GM18868 (cell line): Measurements from ENCODE around the gene CPAMD8.

ENCODE experiments used
- ATAC-seq: cut with Tn5 transposase; IDR thresholded peaks from one replicate; pipeline ENCODE4 v1.9.1; 2021; ENCODE audit warnings: mild to moderate bottlenecking, moderate library complexity; ENCODE audit not compliant: unreplicated experiment

CPAMD8 gene

DNA sequence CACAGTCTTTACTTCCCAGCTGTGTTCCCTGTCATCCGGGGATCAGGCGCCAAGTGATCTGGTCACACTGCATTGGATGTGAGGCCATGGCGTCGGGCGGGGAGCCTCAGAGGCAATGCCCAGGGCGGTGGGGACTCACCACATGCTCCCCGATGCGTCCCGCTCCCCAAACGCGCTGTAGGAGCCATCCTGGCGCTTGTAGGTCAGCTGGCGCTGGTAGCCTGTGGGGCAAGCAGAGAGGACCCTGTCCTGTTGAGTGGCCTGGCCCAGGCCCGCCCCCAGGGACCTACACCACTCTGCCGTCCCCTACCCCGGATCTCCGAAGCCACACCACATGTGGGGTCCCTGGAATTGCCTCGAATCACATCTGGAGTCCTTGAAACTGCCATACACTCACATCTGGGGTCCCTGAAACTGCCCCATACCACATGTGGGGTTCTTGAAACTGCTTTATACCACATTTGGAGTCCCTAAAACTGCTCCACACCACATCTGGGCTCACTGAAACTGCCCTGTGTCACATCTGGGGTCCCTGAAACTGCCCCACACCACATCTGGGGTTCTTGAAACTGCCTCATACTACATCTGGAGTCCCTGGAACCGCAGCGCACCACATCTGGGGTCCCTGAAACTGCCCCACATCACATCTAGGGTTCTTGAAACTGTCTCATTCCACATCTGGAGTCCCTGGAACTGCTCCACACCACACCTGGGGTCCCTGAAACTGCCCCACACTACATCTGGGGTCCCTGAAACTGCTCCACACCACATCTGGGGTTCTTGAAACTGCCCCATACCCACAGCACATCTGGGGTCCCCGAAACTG, 104.6 kb downstream of the CPAMD8 start:
- no peak for ATAC-seq

DNA sequence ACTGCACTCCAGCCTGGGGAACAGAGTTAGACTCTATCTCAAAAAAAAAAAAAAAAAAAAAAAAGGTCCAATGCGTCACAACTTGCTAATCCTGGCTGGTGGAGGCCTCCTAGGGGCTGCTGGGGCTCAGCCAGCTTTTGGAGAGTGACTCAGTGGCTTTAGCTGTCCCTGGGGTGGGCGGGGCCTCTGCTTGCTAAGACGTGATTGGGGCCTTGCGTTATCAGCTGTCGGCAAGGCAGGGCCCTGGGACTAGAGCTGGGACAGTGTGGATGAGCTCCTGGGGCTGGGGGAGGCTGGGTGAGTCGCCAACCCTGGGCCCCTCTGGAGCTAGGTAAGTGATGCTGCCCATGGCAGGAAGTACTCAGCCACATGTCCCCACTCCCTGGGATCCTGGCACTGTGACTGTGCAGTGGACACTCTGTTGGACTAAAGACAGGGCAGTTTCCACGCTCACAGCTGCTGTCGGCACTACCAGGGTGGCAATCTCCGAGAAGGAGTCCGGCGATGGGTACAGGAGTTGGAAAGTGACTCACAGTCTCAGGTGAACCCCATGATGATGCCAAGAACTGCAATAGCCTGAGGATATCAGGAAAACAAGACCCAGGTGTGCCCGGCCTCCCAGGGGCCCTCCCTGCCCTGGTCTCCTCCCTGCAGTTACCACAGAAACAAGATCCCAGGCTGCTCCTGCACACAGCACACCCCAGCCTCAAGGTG, 105.6 kb downstream of the CPAMD8 start:
- no peak for ATAC-seq

DNA sequence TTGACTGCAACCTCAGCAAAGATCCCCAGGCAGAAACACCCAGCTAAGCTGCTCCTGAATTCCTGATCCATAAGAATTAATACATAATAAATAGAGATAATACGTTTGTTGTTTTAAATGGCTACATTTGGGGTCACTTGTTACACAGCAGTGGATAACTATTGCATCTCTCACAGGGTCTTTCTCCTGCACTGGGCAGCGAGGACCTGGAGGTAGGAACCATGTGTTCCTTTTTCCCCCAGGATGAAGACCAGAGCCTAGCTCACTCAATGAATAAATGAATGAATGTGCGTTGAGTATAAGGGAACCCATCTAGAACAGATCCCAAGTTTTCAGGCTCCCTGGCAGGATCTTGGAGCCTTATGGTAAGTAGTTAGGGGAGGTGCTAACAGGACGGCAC, 107.1 kb downstream of the CPAMD8 start:
- ATAC-seq, result no peak

DNA sequence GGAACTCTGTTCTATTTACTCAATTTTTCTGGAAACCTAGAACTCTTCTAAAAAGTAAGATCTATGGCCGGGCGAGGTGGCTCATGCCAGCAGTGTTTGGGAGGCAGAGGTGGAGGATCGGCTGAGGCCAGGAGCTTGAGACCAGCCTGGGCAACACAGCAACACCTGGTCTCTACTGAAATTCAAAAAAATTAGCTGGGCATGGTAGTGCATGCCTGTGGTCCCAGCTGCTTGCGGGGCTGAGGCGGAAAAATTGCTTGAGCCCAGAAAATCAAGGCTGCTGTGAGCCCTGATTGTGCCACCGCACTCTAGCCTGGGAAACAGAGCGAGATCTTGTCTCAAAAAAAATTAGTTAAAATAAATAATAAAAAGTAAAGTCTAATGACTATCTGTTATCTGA, 109.2 kb downstream of the CPAMD8 start:
- no peak for ATAC-seq

DNA sequence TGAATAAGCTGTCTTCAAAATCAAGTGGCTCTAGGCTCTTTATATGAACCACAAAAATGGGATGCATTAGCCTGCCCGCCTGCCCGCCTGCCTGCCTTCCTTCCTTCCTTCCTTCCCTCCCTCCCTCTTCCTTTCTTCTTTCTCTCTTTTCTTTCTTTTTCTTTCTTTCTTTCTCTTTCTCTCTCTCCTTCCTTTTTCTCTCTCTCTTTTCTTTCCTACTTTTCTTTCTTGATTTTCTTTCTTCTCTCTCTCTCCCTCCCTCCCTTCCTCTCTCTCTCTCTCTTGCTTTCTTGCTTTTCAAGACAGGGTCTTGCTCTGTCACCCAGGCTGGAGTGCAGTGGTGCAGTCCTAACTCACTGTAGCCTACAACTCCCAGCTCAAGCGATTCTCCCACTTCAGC, 110.9 kb downstream of the CPAMD8 start:
- ATAC-seq, result no peak

DNA sequence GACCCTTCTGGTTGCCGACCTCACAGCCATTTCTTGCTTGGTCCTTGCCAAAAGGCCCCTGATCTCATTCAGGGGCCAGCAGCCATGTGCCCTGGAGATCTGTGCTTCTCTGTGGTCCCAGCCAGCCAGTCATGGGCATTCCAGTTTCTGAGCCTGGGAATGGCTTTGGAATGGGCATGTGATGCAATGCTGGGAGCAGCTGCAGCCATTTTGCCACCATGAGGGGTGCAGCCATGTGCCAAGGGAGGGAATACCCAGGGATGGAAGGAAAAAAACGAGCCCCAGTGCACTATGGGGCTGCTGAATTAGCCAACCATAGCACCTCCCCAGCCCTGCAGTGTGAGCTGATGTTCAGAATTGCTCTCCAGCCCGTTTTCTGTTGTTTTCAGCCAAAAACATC, 111.5 kb downstream of the CPAMD8 start:
- ATAC-seq, result no peak

DNA sequence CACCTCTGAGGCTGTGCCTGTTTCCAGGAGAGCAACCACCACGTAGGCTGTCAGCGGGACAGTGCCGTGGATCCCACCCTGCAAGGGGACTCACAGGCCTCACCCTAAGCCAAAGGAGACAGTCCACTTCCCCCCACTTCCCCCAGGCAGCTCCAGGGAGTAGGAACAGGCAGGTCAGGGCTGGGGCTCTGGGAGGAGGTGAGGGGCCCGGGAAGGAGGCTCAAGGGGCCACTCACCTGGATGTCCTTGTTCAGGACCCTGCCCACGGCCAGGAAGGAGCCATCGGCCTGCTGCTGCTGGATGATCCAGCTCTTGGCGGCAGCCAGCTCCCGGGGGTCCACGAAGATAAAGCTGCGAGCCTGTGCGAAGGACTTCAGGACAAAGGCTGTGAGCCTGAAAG, 112.2 kb downstream of the CPAMD8 start:
- ATAC-seq, result no peak

DNA sequence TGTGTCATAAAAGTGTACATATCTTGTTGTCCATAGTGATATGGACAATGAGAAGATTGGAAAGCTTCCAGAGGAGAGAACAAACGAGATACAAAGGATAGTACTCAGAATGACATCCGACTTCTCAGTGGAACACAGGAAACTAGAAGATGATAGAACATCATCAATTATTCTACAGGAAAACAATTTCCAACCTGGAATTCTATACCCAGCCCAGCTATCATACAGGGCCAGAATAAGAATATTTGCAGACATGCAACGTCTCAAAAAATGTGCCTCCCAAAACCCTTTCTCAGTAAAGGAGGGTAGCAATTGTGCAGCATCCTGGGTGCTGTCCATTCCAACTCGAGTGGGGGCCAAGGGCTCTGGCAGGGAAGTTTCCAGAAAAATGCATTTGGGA, 113.8 kb downstream of the CPAMD8 start:
- no peak for ATAC-seq

DNA sequence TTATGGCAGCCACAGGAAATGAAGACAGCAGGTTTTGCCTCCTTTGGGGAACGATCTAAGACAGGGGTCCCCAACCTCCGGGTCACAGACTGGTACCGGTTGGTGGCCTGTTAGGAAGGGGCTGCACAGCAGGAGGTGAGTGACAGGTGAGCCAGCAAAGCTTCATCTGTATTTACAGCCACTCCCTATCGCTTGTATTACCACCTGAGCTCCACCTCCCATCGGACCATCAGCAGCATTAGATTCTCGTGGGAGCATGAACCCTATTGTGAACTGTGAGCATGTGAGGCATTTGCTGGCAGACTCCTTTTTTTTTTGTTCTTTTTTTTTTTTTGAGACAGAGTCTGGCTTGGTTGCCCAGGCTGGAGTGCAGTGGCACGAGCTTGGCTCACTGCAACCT, 115.6 kb downstream of the CPAMD8 start:
- no peak for ATAC-seq

DNA sequence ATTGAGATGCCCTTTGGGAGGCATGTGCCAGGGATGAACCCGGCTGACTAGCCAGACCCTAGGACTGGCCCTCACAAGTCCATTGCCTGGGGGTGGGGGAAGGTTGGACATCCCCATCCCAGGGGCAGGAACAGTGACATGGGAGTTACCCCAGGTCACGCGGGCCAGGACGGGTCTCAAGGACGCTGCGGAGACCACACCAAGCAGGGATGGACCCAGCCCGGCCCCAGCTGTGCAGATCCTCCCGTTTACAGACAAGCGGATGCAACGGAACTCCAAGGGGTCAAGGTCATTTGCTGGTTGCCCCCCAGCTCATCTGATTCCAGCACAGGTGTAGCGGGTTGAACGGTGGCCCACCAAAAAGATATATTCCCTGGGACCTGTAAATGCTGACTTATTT, 117.9 kb downstream of the CPAMD8 start:
- no peak for ATAC-seq

DNA sequence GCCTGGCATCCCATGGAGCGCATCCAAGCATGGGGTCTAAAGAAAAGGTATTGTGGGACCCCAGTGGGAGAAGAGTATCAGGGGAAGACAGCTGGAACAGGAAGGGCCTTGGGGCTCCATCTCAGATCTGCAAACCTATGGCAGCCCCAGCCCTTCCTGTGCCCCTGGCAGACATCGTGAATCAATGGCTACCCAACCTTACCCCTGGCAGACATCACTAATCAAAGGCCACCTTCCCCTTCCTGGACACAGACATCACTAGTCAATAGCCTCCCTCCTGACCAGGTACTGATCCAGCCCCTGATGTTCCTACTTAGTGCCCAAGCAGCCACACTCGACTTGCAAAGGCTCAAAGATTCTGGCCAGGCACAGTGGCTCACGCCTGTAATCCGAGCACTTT, 122.0 kb downstream of the CPAMD8 start:
- ATAC-seq, result no peak

DNA sequence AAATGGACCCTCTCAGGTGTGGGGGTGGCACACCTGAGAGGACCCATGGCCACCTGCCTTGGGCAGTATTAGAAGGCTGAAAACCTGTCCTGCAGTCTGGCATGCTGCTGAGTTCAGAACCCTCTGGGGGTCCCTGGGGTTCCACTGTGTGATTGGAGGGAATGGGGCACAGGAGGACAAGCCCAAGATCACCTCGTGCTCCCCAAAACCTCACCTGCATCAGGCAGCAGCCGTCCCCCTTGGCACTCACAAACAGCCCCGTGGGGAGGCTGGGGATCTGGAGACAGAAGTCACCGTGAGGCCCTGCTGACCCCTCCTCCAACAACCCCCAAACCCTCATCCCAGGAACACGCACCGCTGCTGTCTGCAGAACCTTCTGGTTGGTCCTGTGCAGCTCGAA, 123.3 kb downstream of the CPAMD8 start:
- no peak for ATAC-seq

DNA sequence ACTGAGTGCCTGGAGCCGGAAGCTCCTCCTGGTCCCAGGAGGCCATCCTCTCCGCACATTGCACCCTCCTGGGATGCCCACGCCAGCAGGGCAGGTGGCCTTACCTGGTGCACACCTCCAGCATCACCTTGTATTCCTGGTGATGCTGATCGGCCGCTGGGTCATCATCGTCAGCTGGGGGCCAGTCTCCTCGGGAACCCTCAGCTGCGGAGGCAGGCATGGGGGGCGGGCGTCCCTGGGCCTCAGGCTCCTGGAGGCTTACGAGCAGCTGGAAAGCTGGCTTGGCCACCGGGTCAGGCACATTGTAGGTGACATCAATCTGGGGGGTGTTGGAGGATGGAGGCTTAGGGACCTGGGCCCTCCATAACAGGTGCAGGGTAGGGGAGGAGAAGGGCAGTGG, 124.1 kb downstream of the CPAMD8 start:
- no peak for ATAC-seq

DNA sequence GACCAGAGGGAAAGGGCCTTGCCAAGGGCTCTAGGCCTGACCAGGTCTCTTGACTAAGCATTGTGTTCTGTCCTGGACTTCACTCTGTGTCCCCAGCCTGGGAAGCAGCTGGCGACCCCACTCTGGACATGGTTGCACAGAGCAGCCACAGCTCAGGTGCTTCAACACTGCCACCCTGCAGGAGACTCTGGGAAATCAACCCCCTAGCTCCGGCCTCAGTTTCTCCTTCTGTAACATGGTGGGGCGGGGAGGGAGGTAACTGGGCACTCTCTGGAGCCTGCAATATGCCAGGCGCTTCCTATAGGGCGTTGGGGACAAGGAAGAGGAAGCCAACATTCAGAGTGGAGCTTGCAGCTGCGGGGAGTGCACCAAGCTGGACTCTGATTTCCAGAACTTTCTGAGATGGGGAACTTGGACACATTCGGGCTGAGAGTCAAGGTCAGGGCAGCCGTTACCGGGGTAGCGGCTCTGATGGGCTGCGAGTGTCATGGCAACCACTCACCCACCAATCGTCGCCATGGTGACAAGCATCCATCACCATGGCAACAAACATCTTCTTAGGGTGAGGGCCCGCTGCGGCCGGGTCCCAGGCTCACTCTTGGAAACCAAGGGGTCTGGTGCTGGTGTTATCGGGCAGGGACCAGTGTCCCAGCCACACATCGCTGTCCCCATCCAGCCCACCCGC, 125.0 kb downstream of the CPAMD8 start:
- ATAC-seq, result no peak

DNA sequence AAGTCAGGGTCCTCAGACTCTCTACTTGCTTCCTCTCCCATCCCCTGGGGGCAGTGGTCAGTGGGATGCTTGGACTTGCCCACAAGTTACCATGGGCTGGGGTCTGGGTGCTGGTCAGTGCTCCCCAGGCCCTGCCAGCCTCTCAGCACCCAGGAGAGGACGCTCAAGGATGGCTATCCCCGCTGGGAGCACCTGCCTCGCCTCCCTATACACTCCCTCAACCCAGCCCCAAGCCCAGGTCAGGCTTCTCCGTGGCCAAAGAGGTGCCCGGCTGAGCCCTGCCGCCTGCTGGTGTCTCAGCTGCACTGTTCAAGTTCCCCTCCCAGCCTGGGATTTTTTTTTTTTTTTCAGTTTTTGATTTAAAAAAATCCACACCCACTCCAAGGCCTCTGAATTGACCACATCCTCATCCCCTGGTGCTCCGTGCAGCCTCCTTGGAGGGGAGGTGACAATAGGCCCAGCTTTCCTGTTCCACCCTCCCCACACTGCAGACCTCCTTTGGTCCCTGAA, 127.0 kb downstream of the CPAMD8 start:
- no peak for ATAC-seq

DNA sequence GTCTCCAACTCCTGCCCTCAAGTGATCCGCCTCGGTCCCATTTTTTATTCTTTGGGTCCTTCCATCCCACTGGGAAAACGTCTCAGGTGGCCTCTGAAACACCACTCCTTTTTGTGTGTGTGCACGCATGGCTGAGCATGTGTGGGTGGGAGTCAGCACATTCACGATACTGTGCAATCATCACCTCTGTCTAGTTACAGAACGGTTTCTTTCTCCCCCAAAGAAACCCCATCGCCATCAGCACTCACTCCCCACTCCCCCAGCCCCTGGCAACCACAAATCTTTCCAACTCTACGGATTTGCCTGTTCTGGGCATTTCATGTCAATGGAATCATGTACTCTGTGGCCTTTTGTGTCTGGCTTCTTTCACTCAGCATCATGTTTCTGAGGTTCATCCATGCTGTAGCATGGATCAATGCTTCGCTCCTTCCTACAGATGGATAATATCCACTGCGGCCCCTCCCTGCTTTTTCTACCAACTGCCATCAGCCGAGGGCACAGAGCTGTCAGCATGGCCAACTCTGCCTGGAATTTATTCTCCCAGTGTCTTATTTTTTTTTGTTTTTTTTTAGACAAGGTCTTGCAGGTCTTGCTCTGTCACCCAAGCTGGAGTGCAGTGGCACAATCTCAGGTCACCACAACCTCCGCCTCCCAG, 128.1 kb downstream of the CPAMD8 start:
- no peak for ATAC-seq

DNA sequence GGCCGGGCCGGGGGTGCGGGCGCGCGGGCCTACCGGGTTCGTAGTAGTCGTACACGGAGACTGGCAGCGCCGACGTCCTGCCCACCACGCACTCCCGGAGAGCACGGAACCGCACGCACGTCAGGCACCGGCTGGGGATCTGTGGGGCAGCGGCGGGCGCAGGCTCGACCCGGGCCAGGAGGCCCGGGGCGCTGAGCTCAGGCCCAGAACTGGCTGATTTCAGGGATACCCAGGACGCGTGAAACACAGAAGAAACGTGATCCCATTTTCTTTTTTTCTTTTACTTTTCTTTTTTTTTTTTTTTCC, 128.8 kb downstream of the CPAMD8 start:
- no peak for ATAC-seq

DNA sequence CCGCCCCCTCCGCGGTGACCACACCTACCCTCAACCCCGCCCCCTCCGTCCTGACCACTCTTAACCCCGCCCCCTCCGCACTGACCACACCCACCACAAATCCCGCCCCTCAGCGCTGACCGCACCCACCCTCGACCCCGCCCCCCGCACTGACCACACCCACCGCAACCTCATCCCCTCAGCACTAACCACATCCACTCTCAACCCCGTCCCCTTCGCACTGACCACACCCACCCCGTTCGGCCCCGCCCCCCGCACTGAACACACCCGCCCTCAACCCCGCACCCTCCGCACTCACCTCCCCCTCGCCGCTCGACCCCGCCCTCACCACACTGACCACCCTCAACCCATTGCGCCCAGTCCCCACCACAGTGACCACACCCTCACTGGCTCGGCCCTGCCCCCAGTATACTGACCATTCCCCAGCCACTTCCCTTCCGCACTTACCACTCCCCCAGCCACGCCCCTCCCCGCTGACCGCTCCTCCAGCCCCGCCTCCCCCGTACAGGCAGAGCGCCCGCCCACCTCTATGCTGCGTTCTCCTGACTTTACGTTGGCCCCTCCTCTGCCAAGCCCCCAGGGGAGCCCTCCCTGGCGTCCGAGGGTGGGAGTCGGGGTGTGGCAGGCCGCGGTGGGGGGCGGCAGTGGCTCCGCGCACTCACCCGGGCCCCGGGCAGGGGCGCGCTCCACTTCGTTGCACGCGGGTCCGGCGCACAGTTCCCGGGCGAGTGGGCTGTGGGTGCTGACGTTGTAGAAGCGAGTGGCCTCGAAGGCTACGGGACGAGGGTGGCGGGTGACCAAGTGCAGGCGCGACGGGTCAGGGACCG, 129.4 kb downstream of the CPAMD8 start:
- peak; percentile 53 for ATAC-seq

DNA sequence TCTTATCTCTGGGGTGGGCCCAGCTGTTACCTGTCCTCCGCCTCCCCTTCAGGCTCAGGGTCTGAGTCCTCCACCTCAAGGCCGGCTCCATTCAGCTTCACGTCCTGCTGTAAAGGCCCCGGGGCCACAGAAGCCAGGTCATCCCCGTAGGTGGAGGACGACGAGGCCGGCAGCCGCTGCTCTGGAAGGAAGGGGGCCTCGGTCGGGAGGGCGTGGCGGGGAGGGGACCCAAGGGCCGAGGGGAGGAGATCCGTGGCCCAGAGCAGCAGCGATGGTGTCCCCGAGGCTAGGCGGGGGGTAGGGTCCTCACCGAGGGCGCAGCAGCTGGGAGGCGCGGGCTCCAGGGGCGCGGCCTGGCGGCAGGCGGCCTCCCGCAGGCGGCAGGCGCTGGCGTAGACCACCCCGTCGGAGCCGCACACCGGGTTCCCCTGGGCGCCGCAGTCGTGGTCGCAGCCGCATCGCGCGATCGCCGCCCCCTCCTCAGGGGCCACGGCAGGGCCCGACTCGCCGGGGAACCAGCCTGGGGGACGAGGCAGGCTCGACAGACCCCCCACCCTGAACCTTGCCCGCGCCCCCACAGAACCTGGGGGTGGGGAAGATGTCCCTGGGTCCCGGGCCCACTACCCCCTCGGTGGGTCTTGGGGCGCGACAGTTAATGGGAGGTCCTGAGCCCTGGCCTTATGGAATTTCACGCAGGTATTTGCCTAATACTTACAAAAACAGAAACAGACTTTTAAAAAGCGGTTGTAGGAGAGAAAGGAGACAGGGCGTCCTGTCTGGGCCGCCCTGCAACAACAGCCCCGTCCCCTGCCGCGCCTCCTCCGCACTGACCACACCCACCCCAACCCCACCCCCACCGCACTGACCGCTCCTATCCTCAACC, 130.2 kb downstream of the CPAMD8 start:
- no peak for ATAC-seq
